HepG2 (cell line): ENCODE data around the gene STX4.

Experiments
- GABPB1 ChIP-seq: IDR thresholded peaks from 2 replicates; pipeline ENCODE4 v1.6.1; 2016; ENCODE audit warnings: mild to moderate bottlenecking, missing genetic modification reagents, moderate library complexity, missing compliant biosample characterization
- POLR2A ChIP-seq, 2 experiments: IDR thresholded peaks; 2 replicates each; pipeline ENCODE4 v1.6.1; 2011; ENCODE audit warnings: low read depth in 2 of 2, low read length in 2 of 2, mild to moderate bottlenecking in 1 of 2, moderate library complexity in 1 of 2; ENCODE audit not compliant: insufficient read depth in 1 of 2

GRCh38 chr16:30996324-30996984 lies 36.9 kb upstream of the STX4 start:
- TF ChIP-seq GABPB1 (CRISPR knock-in tag) = no peak
- TF ChIP-seq POLR2A (IDR thresholded peaks at IDR 0.05; ENCODE audit: insufficient read depth in 1 of 2, low read depth in 2 of 2, low read length in 2 of 2) = peak; percentile 40 to 74
